ENCODE measurements around the gene DTNB. TPM values are rescaled to one million over a fixed set of nuclear protein-coding genes. Genes with fewer than 3 reads are reported as not detected.
"Not testable (repeated sequence)": the region's sequence is repeated elsewhere in the genome, so short reads cannot be mapped to it uniquely, and the experiment has no call there.

DTNB gene
- total and polyA plus RNA-seq, 4 experiments from 2014 or later, result 18.0 to 45.3 (median 33.2) TPM

DNA sequence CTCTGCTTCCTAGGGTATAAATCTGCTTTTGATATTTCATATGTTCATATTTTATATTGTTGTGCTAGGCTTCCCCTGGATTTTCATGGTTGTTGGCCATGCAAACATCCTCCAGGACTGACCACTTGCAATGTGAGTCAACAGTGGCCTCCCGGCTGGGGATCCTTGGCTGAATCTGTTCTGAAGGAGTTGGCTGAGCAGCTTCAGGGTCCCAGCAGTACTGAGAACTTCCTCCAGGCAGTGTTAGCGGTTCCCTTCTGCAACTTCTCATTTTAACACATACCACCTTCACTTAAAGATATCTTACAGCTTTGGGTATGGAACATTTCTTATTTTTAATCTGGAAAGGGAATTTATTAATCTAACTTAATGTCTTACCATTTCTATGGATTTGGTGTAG is 122.1 kb downstream of the DTNB start:
- Histone ChIP-seq H3K9me3 (ENCODE audit: control insufficient read depth in 1 of 2, low read length in 2 of 2) (no peaks in the 10 kb centered on the region), H3K27me3 (ENCODE audit: insufficient read depth, low read length) (no peaks in the 10 kb centered on the region), H3K4me1 (ENCODE audit: insufficient read depth, low read length) (no peaks in the 10 kb centered on the region), H3K4me3 (ENCODE audit: low read length in 2 of 2) (no peak overlapping the region), H3K27ac (ENCODE audit: low read depth, low read length) (no peak overlapping the region), H3K36me3 (ENCODE audit: insufficient read depth, low read length) (no peaks in the 10 kb centered on the region)
- H3K27me3 Mint-ChIP-seq, result no peaks in the 10 kb centered on the region
- DNase-seq, result no peak
- intact Hi-C loops (cut with micrococcal nuclease), result no loop called here
- no peaks in the 10 kb centered on the region for H3K4me1 Mint-ChIP-seq
- H3K27ac Mint-ChIP-seq, result no peak overlapping the region
- no peak overlapping the region for H3K4me3 Mint-ChIP-seq
- POLR2A ChIA-PET (ENCODE audit: partially characterized antibody), result no interaction called here
- peaks cover 7 to 15% of the 10 kb centered on the region in 2 donors for H3K36me3 Mint-ChIP-seq
- H3K9me3 Mint-ChIP-seq, result no peaks in the 10 kb centered on the region
- CTCF ChIA-PET (ENCODE audit: partially characterized antibody), result no interaction called here

DNA sequence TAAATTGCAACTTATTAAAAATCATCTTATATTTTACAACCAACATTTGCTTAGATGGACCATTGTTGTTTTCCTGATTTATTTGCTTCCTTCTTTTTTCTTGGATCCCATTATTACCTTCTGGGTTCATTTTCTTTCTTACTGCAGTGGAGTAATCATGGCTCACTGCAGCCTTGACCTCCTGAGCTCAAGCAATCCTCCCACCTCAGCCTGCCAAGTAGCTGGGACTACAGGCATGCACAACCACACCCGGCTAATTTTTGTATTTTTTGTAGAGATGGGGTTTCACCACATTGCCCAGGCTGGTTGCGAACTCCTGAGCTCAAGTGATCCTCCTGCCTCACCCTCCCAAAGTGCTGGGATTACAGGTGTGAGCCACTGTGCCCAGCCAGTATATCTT is 123.8 kb downstream of the DTNB start:
- H3K4me3 Mint-ChIP-seq; H3K4me3 ChIP-seq (ENCODE audit: low read length in 2 of 2); H3K27ac ChIP-seq (ENCODE audit: low read depth, low read length); H3K27me3 Mint-ChIP-seq; DNase-seq; H3K4me1 ChIP-seq (ENCODE audit: insufficient read depth, low read length); H3K27ac Mint-ChIP-seq; POLR2A ChIA-PET (ENCODE audit: partially characterized antibody); H3K9me3 Mint-ChIP-seq; H3K4me1 Mint-ChIP-seq; H3K27me3 ChIP-seq (ENCODE audit: insufficient read depth, low read length); H3K9me3 ChIP-seq (ENCODE audit: control insufficient read depth in 1 of 2, low read length in 2 of 2); H3K36me3 ChIP-seq (ENCODE audit: insufficient read depth, low read length); CTCF ChIA-PET (ENCODE audit: partially characterized antibody); intact Hi-C loops (cut with micrococcal nuclease): not testable (repeated sequence)
- H3K36me3 Mint-ChIP-seq, result peaks cover 7 to 12% of the 10 kb centered on the region in 2 donors

DNA sequence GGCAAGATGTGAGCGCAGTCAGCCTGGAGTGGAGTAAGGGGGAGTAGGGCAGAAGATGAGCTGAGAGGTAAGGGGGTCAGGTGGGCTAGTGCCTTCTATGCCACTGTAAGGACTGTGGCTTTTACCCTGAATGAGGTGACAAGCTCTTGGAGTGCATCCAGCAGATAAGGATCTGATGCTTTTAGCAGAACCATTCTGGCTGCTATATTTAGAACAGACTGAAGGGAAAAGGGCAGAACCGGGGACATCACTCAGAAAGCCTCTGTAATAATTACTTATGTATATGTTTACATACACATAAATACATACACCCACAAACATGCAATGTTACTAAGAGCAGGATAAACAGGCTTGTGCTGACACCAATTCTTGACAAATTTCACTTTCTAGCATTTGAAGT is 124.8 kb downstream of the DTNB start:
- no peaks in the 10 kb centered on the region for H3K9me3 ChIP-seq (ENCODE audit: control insufficient read depth in 1 of 2, low read length in 2 of 2)
- POLR2A ChIA-PET (ENCODE audit: partially characterized antibody), result no interaction called here
- Mint-ChIP-seq H3K36me3 (peaks cover 7 to 9% of the 10 kb centered on the region in 2 donors), H3K9me3 (no peaks in the 10 kb centered on the region), H3K27ac (no peak overlapping the region), H3K27me3 (no peaks in the 10 kb centered on the region), H3K4me3 (peak overlapping the region in 1 of 8 donors; percentile 55), H3K4me1 (no peaks in the 10 kb centered on the region)
- no peak overlapping the region for H3K27ac ChIP-seq (ENCODE audit: low read depth, low read length)
- DNase-seq, result no peak
- intact Hi-C loops (cut with micrococcal nuclease), result no loop called here
- no peaks in the 10 kb centered on the region for H3K36me3 ChIP-seq (ENCODE audit: insufficient read depth, low read length)
- H3K4me3 ChIP-seq (ENCODE audit: low read length in 2 of 2), result no peak overlapping the region
- H3K4me1 ChIP-seq (ENCODE audit: insufficient read depth, low read length), result no peaks in the 10 kb centered on the region
- CTCF ChIA-PET (ENCODE audit: partially characterized antibody), result no interaction called here
- no peaks in the 10 kb centered on the region for H3K27me3 ChIP-seq (ENCODE audit: insufficient read depth, low read length)

DNA sequence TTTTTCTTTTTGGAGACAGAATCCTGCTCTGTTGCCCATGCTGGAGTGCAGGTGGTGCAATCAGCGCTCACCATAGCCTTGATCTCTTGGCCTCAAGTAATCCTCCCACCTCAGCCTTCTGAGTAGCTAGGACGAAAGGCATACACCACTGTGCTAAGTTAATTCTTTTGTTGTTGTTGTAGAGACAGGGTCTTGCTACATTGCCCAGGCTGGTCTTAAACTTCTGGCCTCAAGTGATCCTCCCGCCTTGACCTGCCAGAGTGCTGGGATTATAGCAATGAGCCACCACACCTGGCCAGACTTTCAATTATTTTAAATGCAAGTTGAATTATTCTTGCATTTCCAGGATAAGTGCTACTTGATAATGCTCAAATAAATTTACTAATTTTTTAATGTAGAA is 126.5 kb downstream of the DTNB start:
- Histone ChIP-seq H3K36me3 (ENCODE audit: insufficient read depth, low read length) (no peaks in the 10 kb centered on the region), H3K4me3 (ENCODE audit: low read length in 2 of 2) (no peak overlapping the region), H3K27ac (ENCODE audit: low read depth, low read length) (no peak overlapping the region), H3K9me3 (ENCODE audit: control insufficient read depth in 1 of 2, low read length in 2 of 2) (no peaks in the 10 kb centered on the region), H3K27me3 (ENCODE audit: insufficient read depth, low read length) (no peaks in the 10 kb centered on the region), H3K4me1 (ENCODE audit: insufficient read depth, low read length) (no peaks in the 10 kb centered on the region)
- CTCF ChIA-PET (ENCODE audit: partially characterized antibody), result no interaction called here
- Mint-ChIP-seq H3K36me3 (peaks cover 2 to 9% of the 10 kb centered on the region in 2 donors), H3K27ac (no peak overlapping the region), H3K27me3 (no peaks in the 10 kb centered on the region), H3K4me1 (no peaks in the 10 kb centered on the region), H3K4me3 (no peak overlapping the region), H3K9me3 (no peaks in the 10 kb centered on the region)
- no peak for DNase-seq
- POLR2A ChIA-PET (ENCODE audit: partially characterized antibody), result no interaction called here
- intact Hi-C loops (cut with micrococcal nuclease), result no loop called here

- H3K4me3 Mint-ChIP-seq, result no peak overlapping the region
- no peak overlapping the region for H3K27ac Mint-ChIP-seq
- no peaks in the 10 kb centered on the region for H3K27me3 Mint-ChIP-seq
- no peaks in the 10 kb centered on the region for H3K9me3 ChIP-seq (ENCODE audit: control insufficient read depth in 1 of 2, low read length in 2 of 2)
- no peaks in the 10 kb centered on the region for H3K4me1 ChIP-seq (ENCODE audit: insufficient read depth, low read length)
- intact Hi-C loops (cut with micrococcal nuclease), result no loop called here
- no peaks in the 10 kb centered on the region for H3K9me3 Mint-ChIP-seq
- no peak overlapping the region for H3K27ac ChIP-seq (ENCODE audit: low read depth, low read length)
- H3K36me3 ChIP-seq (ENCODE audit: insufficient read depth, low read length), result no peaks in the 10 kb centered on the region
- ChIA-PET POLR2A (ENCODE audit: partially characterized antibody) (no interaction called here), CTCF (ENCODE audit: partially characterized antibody) (no interaction called here)
- no peak overlapping the region for H3K4me3 ChIP-seq (ENCODE audit: low read length in 2 of 2)
- peaks cover under 1 to 2% of the 10 kb centered on the region in 2 donors for H3K36me3 Mint-ChIP-seq
- H3K27me3 ChIP-seq (ENCODE audit: insufficient read depth, low read length), result no peaks in the 10 kb centered on the region
- no peak for DNase-seq
- no peaks in the 10 kb centered on the region for H3K4me1 Mint-ChIP-seq
These were observed 127.5 kb downstream of the DTNB start for GRCh38 chr2:25545899-25546298.

DNA sequence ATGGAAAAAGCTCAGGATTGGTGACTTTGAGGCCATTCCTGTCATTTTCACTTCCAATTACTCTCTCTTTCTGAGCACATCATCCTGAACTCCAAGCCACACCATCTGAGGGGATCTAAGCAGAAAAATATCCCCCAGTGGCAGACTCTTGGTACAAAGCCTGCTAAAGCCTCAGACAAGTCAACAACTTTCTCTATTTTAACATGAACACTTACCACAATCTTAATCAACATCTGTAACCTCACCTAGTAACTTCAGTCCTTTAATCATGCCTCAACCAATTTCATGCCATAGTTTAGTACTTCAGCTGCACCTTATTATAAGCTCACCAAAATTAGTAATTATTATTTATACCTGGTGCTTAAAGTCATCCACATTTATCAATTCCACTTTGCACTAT is 128.9 kb downstream of the DTNB start:
- H3K4me3 Mint-ChIP-seq, result no peak overlapping the region
- no peak for DNase-seq
- no peaks in the 10 kb centered on the region for H3K9me3 Mint-ChIP-seq
- peaks cover 0 to 2% of the 10 kb centered on the region in 2 donors for H3K36me3 Mint-ChIP-seq
- Histone ChIP-seq H3K36me3 (ENCODE audit: insufficient read depth, low read length) (no peaks in the 10 kb centered on the region), H3K27ac (ENCODE audit: low read depth, low read length) (no peak overlapping the region), H3K27me3 (ENCODE audit: insufficient read depth, low read length) (no peaks in the 10 kb centered on the region), H3K9me3 (ENCODE audit: control insufficient read depth in 1 of 2, low read length in 2 of 2) (no peaks in the 10 kb centered on the region), H3K4me1 (ENCODE audit: insufficient read depth, low read length) (no peaks in the 10 kb centered on the region), H3K4me3 (ENCODE audit: low read length in 2 of 2) (no peak overlapping the region)
- H3K27me3 Mint-ChIP-seq, result no peaks in the 10 kb centered on the region
- no peaks in the 10 kb centered on the region for H3K4me1 Mint-ChIP-seq
- ChIA-PET CTCF (ENCODE audit: partially characterized antibody) (no interaction called here), POLR2A (ENCODE audit: partially characterized antibody) (no interaction called here)
- intact Hi-C loops (cut with micrococcal nuclease), result no loop called here
- H3K27ac Mint-ChIP-seq, result peak overlapping the region in 1 of 7 donors; percentile 5

GRCh38 chr2:25543939-25544338 is 129.4 kb downstream of the DTNB start:
- H3K4me3 ChIP-seq (ENCODE audit: low read length in 2 of 2), result no peak overlapping the region
- CTCF ChIA-PET (ENCODE audit: partially characterized antibody), result no interaction called here
- no peaks in the 10 kb centered on the region for H3K27me3 ChIP-seq (ENCODE audit: insufficient read depth, low read length)
- no peaks in the 10 kb centered on the region for H3K4me1 ChIP-seq (ENCODE audit: insufficient read depth, low read length)
- no peaks in the 10 kb centered on the region for H3K9me3 ChIP-seq (ENCODE audit: control insufficient read depth in 1 of 2, low read length in 2 of 2)
- POLR2A ChIA-PET (ENCODE audit: partially characterized antibody), result no interaction called here
- no peaks in the 10 kb centered on the region for H3K27me3 Mint-ChIP-seq
- intact Hi-C loops (cut with micrococcal nuclease), result no loop called here
- H3K36me3 Mint-ChIP-seq, result peaks cover 0 to 2% of the 10 kb centered on the region in 2 donors
- H3K9me3 Mint-ChIP-seq, result no peaks in the 10 kb centered on the region
- no peaks in the 10 kb centered on the region for H3K4me1 Mint-ChIP-seq
- H3K36me3 ChIP-seq (ENCODE audit: insufficient read depth, low read length), result no peaks in the 10 kb centered on the region
- H3K27ac Mint-ChIP-seq, result no peak overlapping the region
- no peak for DNase-seq
- H3K4me3 Mint-ChIP-seq, result no peak overlapping the region
- H3K27ac ChIP-seq (ENCODE audit: low read depth, low read length), result no peak overlapping the region

DNA sequence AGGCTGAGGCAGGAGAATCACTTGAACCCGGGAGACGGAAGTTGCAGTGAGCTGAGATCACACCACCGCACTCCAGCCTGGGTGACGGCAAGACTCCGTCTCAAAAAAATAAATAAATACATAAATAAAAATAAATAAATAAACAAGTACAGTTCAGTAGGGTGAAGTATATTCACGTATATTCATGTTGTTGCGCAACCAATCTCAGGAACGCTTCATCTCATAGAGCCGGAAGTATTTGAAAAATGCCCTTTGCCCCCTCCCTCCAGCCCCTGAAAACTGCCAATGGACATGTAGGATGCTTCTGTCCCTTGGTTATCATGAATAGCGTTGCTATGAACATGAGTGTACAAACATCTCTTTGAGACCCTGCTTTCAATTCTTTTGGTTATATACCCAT is 132.0 kb downstream of the DTNB start:
- Histone ChIP-seq H3K4me3 (ENCODE audit: low read length in 2 of 2) (no peak overlapping the region), H3K27ac (ENCODE audit: low read depth, low read length) (no peak overlapping the region), H3K27me3 (ENCODE audit: insufficient read depth, low read length) (no peaks in the 10 kb centered on the region), H3K9me3 (ENCODE audit: control insufficient read depth in 1 of 2, low read length in 2 of 2) (no peaks in the 10 kb centered on the region), H3K4me1 (ENCODE audit: insufficient read depth, low read length) (no peaks in the 10 kb centered on the region), H3K36me3 (ENCODE audit: insufficient read depth, low read length) (no peaks in the 10 kb centered on the region)
- DNase-seq, result no peak
- ChIA-PET POLR2A (ENCODE audit: partially characterized antibody) (no interaction called here), CTCF (ENCODE audit: partially characterized antibody) (no interaction called here)
- Mint-ChIP-seq H3K4me3 (no peak overlapping the region), H3K27ac (no peak overlapping the region), H3K27me3 (no peaks in the 10 kb centered on the region), H3K4me1 (no peaks in the 10 kb centered on the region), H3K36me3 (peaks cover 2 to 3% of the 10 kb centered on the region in 2 donors), H3K9me3 (peaks cover 0 to under 1% (median 0%) of the 10 kb centered on the region in 8 donors)
- intact Hi-C loops (cut with micrococcal nuclease), result no loop called here

Data from CD4-positive, alpha-beta memory T cell (primary cell).